HG03342 (cell line): Measurements from ENCODE around the gene AFMID.
"Not testable (repeated sequence)": the region's sequence is repeated elsewhere in the genome, so short reads cannot be mapped to it uniquely, and the experiment has no call there.

Experiments used
- ATAC-seq: cut with Tn5 transposase; IDR thresholded peaks from one replicate; pipeline ENCODE4 v1.9.1; 2021; ENCODE audit warnings: mild to moderate bottlenecking, moderate library complexity; ENCODE audit not compliant: unreplicated experiment

The AFMID gene

GRCh38 chr17:78252701-78253635 lies 65.8 kb downstream of the AFMID start:
- ATAC-seq: no peak

- ATAC-seq: not testable (repeated sequence)
These were observed 66.4 kb downstream of the AFMID start for GRCh38 chr17:78253636-78253945.

GRCh38 chr17:78253946-78254672 lies 66.9 kb downstream of the AFMID start:
- peak; percentile 39 for ATAC-seq

GRCh38 chr17:78255029-78255656 lies 68.0 kb downstream of the AFMID start:
- ATAC-seq: no peak

- no peak for ATAC-seq
These were observed 69.0 kb downstream of the AFMID start for GRCh38 chr17:78255953-78256706.

- ATAC-seq: no peak
These were observed 69.8 kb downstream of the AFMID start for GRCh38 chr17:78256707-78257591.
